ENCODE data around the gene SPOCK1.

- TF ChIP-seq, protein P1, sequence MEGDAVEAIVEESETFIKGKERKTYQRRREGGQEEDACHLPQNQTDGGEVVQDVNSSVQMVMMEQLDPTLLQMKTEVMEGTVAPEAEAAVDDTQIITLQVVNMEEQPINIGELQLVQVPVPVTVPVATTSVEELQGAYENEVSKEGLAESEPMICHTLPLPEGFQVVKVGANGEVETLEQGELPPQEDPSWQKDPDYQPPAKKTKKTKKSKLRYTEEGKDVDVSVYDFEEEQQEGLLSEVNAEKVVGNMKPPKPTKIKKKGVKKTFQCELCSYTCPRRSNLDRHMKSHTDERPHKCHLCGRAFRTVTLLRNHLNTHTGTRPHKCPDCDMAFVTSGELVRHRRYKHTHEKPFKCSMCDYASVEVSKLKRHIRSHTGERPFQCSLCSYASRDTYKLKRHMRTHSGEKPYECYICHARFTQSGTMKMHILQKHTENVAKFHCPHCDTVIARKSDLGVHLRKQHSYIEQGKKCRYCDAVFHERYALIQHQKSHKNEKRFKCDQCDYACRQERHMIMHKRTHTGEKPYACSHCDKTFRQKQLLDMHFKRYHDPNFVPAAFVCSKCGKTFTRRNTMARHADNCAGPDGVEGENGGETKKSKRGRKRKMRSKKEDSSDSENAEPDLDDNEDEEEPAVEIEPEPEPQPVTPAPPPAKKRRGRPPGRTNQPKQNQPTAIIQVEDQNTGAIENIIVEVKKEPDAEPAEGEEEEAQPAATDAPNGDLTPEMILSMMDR (conservative IDR thresholded peaks at IDR 0.05; ENCODE audit: low read depth, low read length) = no peak
- TF ChIP-seq EZH2 (IDR thresholded peaks at IDR 0.05; ENCODE audit: borderline replicate concordance, low read depth, low read length, poor library complexity, severe bottlenecking) = no peak
Measured at GRCh38 chr5:137019229-137019628, 479.9 kb downstream of the SPOCK1 start.

Measured in A673 (cell line).